Measurements from ENCODE around the gene RPP14.
"Not testable (repeated sequence)": the region's sequence is repeated elsewhere in the genome, so short reads cannot be mapped to it uniquely, and the experiment has no call there.

- not testable (repeated sequence) for TF ChIP-seq JUND (IDR thresholded peaks at IDR 0.05); EGR1 (IDR thresholded peaks at IDR 0.05; ENCODE audit: low read depth); CTCF (IDR thresholded peaks at IDR 0.05 in 2 of 3, conservative IDR thresholded peaks at IDR 0.05 in 1 of 3; ENCODE audit: borderline replicate concordance in 1 of 3, insufficient read depth in 1 of 3, low read depth in 2 of 3, low read length in 2 of 3); EZH2phosphoT487 (IDR thresholded peaks at IDR 0.05; ENCODE audit: borderline replicate concordance)
These were observed 33.1 kb downstream of the RPP14 start for GRCh38 chr3:58339146-58339545.

Data from HCT116 (cell line).